Hepatocyte (in vitro differentiated cells): Measurements from ENCODE around the gene CXCL5. TPM values are rescaled to one million over a fixed set of nuclear protein-coding genes. Genes with fewer than 3 reads are reported as not detected.

Experiments
- DNase-seq: peaks from one replicate; pipeline ENCODE4 v3.0.0-alpha.2; 2016; ENCODE audit warnings: low spot score
- H2AFZ ChIP-seq: fragments of 200-600 bp; sonication (generic); 2 replicates; pipeline ENCODE4 v1.6.0; 2016; ENCODE audit warnings: antibody characterized with exemption, mild to moderate bottlenecking
- H3K27ac ChIP-seq: fragments of 200-600 bp; sonication (generic); 2 replicates; pipeline ENCODE4 v1.5.1; 2016; ENCODE audit warnings: mild to moderate bottlenecking
- H3K27me3 ChIP-seq: fragments of 200-600 bp; sonication (generic); 2 replicates; pipeline ENCODE4 v1.6.1; 2016
- H3K36me3 ChIP-seq: fragments of 200-600 bp; sonication (generic); replicated peaks from 2 replicates; pipeline ENCODE4 v1.5.1; 2016; ENCODE audit warnings: low read depth; ENCODE audit not compliant: insufficient read depth
- H3K4me1 ChIP-seq: fragments of 200-600 bp; sonication (generic); 2 replicates; pipeline ENCODE4 v1.5.1; 2016; ENCODE audit warnings: mild to moderate bottlenecking, moderate library complexity; ENCODE audit not compliant: insufficient read depth
- H3K4me2 ChIP-seq: fragments of 200-600 bp; sonication (generic); 2 replicates; pipeline ENCODE4 v1.6.0; 2016
- H3K4me3 ChIP-seq: fragments of 200-600 bp; sonication (generic); 2 replicates; pipeline ENCODE4 v1.5.1; 2016; ENCODE audit warnings: mild to moderate bottlenecking
- H3K79me2 ChIP-seq: fragments of 200-600 bp; sonication (generic); 2 replicates; pipeline ENCODE4 v1.6.0; 2017; ENCODE audit warnings: mild to moderate bottlenecking
- H3K9me2 ChIP-seq: fragments of 200-600 bp; sonication (generic); replicated peaks from 2 replicates; pipeline ENCODE4 v1.6.0; 2017; ENCODE audit warnings: mild to moderate bottlenecking; ENCODE audit not compliant: insufficient read depth
- H3K9me3 ChIP-seq: fragments of 200-600 bp; sonication (generic); 2 replicates; pipeline ENCODE4 v1.5.1; 2016; ENCODE audit warnings: low read depth, mild to moderate bottlenecking
- H4K20me1 ChIP-seq: fragments of 200-600 bp; sonication (generic); 2 replicates; pipeline ENCODE4 v1.6.0; 2016; ENCODE audit warnings: mild to moderate bottlenecking; ENCODE audit not compliant: insufficient read depth, poor library complexity, severe bottlenecking
- EZH2 ChIP-seq: fragments of 200-600 bp; sonication (generic); IDR thresholded peaks from 2 replicates; pipeline ENCODE4 v1.6.1; 2016; ENCODE audit warnings: antibody characterized with exemption, mild to moderate bottlenecking, borderline replicate concordance
- EZH2phosphoT487 ChIP-seq: fragments of 200-600 bp; sonication (generic); IDR thresholded peaks from one replicate; pipeline ENCODE4 v1.6.1; 2018; ENCODE audit warnings: antibody characterized with exemption, mild to moderate bottlenecking, low read depth, moderate library complexity; ENCODE audit not compliant: unreplicated experiment, severe bottlenecking
- WGBS: methylation state at CpG from one replicate; pipeline ENCODE4 v1.1.6; 2016; ENCODE audit warnings: low lambda C conversion rate; ENCODE audit errors: missing lambda C conversion rate; 5-methylcytosine and 5-hydroxymethylcytosine counted together
- polyA plus RNA-seq: library from polyadenylated mRNA; unstranded; fragments of >200 nt; fragmentation: Nextera tagmentation; extraction: Ambion mirVana; gene quantifications from 2 replicates; pipeline ENCODE4 v1.2.1, GENCODE V29; 2016
- total RNA-seq: library from RNA; depleted of rRNA; stranded (reverse); fragments of >200 nt; gene quantifications from 2 replicates; pipeline ENCODE4 v1.2.3, GENCODE V29; 2014
- TF ChIP-seq, protein P1 (sequence below): fragments of 200-600 bp; sonication (generic); IDR thresholded peaks from 2 replicates; pipeline ENCODE4 v1.5.1; 2016; ENCODE audit warnings: antibody characterized with exemption, mild to moderate bottlenecking; ENCODE audit not compliant: poor library complexity

CXCL5 gene
- total and polyA plus RNA-seq, 2 experiments from 2014 or later, result 31.3 to 31.9 TPM

DNA sequence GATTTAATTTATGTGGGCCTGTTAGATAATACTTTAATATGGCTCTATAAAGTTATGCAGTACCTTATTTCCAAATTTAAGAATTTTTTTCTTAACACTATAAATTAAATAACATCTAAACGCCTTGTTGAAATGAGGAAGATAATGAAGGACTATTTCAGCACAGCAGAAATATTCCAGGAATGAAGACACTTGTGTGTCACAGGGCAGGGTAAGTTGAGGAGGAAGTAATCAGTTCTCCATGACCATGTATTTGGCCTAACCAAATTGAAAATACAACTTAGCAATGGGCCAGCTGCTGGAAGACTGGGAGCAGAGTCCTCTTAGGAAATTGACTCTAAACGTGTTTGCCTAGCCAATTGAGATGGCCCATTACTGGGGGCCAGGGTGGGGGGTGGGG is 23.1 kb upstream of the CXCL5 start:
- H3K27me3 ChIP-seq, result no peaks in the 10 kb centered on the region
- no peak overlapping the region for H3K4me3 ChIP-seq
- H3K36me3 ChIP-seq, result no peaks in the 10 kb centered on the region
- TF ChIP-seq EZH2phosphoT487 (no peak), EZH2 (no peak)
- TF ChIP-seq, protein P1, sequence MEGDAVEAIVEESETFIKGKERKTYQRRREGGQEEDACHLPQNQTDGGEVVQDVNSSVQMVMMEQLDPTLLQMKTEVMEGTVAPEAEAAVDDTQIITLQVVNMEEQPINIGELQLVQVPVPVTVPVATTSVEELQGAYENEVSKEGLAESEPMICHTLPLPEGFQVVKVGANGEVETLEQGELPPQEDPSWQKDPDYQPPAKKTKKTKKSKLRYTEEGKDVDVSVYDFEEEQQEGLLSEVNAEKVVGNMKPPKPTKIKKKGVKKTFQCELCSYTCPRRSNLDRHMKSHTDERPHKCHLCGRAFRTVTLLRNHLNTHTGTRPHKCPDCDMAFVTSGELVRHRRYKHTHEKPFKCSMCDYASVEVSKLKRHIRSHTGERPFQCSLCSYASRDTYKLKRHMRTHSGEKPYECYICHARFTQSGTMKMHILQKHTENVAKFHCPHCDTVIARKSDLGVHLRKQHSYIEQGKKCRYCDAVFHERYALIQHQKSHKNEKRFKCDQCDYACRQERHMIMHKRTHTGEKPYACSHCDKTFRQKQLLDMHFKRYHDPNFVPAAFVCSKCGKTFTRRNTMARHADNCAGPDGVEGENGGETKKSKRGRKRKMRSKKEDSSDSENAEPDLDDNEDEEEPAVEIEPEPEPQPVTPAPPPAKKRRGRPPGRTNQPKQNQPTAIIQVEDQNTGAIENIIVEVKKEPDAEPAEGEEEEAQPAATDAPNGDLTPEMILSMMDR, result no peak
- H3K27ac ChIP-seq, result no peak overlapping the region
- no peaks in the 10 kb centered on the region for H4K20me1 ChIP-seq
- no peaks in the 10 kb centered on the region for H3K4me1 ChIP-seq
- DNase-seq, result no peak
- no peaks in the 10 kb centered on the region for H3K9me3 ChIP-seq
- 65% methylated on average over 2 of the region's 2 CpGs for WGBS
- no peak overlapping the region for H2AFZ ChIP-seq
- no peaks in the 10 kb centered on the region for H3K79me2 ChIP-seq
- no peak overlapping the region for H3K4me2 ChIP-seq
- H3K9me2 ChIP-seq, result no peaks in the 10 kb centered on the region

DNA sequence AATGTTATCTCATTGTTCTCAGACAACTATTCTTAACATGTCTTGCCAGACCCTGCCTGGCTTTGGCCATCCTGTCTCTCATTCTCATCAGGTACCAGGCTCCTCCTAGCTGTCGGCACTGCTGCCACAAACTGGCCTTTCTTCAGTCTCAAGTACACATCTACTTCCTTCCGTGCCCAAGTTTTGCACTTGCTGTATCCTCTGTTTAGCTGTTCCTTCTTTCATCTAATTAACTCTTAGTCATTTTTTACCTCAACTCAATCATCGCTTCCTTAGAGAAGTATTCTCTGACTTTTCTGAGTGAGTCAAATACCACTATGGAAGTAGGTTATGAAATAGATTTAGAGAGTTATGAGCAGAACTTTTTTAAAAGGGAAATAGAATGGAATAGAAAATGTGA is 20.3 kb upstream of the CXCL5 start:
- H3K27ac ChIP-seq, result no peak overlapping the region
- no peaks in the 10 kb centered on the region for H3K9me3 ChIP-seq
- H3K9me2 ChIP-seq, result no peaks in the 10 kb centered on the region
- no peaks in the 10 kb centered on the region for H4K20me1 ChIP-seq
- no peaks in the 10 kb centered on the region for H3K79me2 ChIP-seq
- WGBS, result 92% methylated on average over 3 of the region's 3 CpGs
- H3K4me3 ChIP-seq, result no peak overlapping the region
- no peaks in the 10 kb centered on the region for H3K4me1 ChIP-seq
- no peak overlapping the region for H2AFZ ChIP-seq
- no peak overlapping the region for H3K4me2 ChIP-seq
- no peak for TF ChIP-seq EZH2
- TF ChIP-seq, protein P1, result no peak
- TF ChIP-seq EZH2phosphoT487, result no peak
- no peaks in the 10 kb centered on the region for H3K36me3 ChIP-seq
- no peaks in the 10 kb centered on the region for H3K27me3 ChIP-seq
- DNase-seq, result no peak

DNA sequence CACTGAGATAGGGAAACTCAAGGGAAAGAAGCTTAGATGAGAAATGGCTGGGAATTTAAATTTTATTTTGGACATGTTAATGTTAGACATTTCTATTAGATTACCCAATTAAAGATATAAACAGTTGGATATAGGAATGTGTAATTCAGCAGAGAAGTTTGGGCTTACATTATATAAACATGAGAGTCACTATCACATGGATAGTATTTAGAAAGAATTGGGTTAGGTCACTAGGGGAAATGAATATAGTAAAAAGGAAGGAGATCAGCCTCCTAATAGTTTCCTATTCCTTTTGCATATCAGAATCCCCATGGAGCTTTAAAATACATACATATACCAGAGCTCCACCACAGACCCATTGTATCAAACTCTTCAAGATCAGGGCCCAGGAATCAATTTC is 19.6 kb upstream of the CXCL5 start:
- H3K9me3 ChIP-seq, result no peaks in the 10 kb centered on the region
- H3K27me3 ChIP-seq, result no peaks in the 10 kb centered on the region
- H3K4me1 ChIP-seq, result no peaks in the 10 kb centered on the region
- no peaks in the 10 kb centered on the region for H4K20me1 ChIP-seq
- no peak overlapping the region for H3K4me2 ChIP-seq
- H3K36me3 ChIP-seq, result no peaks in the 10 kb centered on the region
- TF ChIP-seq EZH2phosphoT487 (no peak), EZH2 (no peak)
- TF ChIP-seq, protein P1, result no peak
- H3K79me2 ChIP-seq, result no peaks in the 10 kb centered on the region
- H2AFZ ChIP-seq, result no peak overlapping the region
- DNase-seq, result no peak
- H3K27ac ChIP-seq, result no peak overlapping the region
- no peak overlapping the region for H3K4me3 ChIP-seq
- H3K9me2 ChIP-seq, result no peaks in the 10 kb centered on the region

DNA sequence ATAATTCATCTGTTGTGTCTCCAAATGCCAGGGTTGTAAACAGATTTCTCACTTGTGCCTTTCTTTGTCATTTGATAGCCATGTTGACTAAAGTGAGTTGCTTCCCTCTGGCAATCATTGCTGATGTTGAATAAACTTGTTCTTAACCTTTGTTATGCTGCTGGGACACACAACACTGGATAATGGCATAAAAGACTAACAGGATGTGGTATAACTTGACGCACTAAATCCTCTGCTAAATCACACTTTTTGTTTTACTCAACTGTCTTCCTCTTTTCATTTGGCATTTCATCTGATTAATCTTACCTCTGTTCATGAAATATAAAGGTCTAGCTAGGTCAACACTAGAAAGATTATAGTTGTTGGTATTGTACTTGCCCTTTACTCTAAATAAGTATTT is 17.6 kb upstream of the CXCL5 start:
- no peak for DNase-seq
- H3K4me3 ChIP-seq, result no peak overlapping the region
- no peaks in the 10 kb centered on the region for H3K27me3 ChIP-seq
- no peaks in the 10 kb centered on the region for H3K79me2 ChIP-seq
- no peaks in the 10 kb centered on the region for H4K20me1 ChIP-seq
- H2AFZ ChIP-seq, result no peak overlapping the region
- H3K36me3 ChIP-seq, result no peaks in the 10 kb centered on the region
- TF ChIP-seq EZH2, result no peak
- no peaks in the 10 kb centered on the region for H3K4me1 ChIP-seq
- H3K27ac ChIP-seq, result no peak overlapping the region
- H3K4me2 ChIP-seq, result no peak overlapping the region
- no peaks in the 10 kb centered on the region for H3K9me3 ChIP-seq
- 44% methylated on average over 1 of the region's 1 CpG for WGBS
- H3K9me2 ChIP-seq, result no peaks in the 10 kb centered on the region
